SHP77 (cell line): Measurements from ENCODE around the gene SLC16A3.

Source experiments
- DNase-seq, 2 experiments: peaks; one replicate each; lab custom pipeline; 2025; lab: John Stamatoyannopoulos, UW

SLC16A3 gene

DNA sequence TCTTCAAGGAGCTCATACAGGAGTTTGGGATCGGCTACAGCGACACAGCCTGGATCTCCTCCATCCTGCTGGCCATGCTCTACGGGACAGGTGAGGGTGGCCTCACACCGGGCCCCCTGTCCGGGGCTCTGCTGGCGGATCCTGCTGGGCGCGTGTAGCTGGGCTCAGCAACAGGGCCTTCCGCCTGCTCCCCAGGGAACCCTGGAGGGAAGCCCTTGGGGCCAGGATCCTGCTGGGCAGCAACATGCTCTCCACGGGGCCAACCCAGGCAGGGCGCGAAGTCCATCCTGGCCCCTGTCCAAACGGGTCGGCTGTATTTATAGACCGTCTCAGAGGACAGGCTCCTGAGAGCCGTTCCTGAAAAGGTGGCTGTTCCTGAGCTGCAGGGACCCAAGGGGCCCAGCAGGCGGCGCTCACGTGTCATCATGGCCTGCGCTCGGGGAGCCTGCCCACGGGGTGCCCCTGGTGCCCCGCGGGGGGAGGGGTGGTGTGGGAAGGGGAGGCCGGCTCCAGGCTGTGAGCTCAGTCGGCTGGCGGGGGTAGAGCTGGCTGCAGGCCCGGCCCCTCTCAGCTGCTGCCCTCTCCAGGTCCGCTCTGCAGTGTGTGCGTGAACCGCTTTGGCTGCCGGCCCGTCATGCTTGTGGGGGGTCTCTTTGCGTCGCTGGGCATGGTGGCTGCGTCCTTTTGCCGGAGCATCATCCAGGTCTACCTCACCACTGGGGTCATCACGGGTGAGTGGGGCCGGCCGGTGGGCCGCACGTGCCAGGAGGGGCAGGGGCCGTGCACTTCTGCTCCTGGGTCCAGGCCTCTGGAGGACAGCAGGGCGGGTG, 7.5 kb downstream of the SLC16A3 start:
- DNase-seq: peak; percentile 70 to 80

- peak in 1 of 2 experiments; percentile 12 for DNase-seq
These were observed 8.4 kb downstream of the SLC16A3 start for GRCh38 chr17:82237083-82237745.

GRCh38 chr17:82237746-82238471, 9.1 kb downstream of the SLC16A3 start:
- no peak for DNase-seq

DNA sequence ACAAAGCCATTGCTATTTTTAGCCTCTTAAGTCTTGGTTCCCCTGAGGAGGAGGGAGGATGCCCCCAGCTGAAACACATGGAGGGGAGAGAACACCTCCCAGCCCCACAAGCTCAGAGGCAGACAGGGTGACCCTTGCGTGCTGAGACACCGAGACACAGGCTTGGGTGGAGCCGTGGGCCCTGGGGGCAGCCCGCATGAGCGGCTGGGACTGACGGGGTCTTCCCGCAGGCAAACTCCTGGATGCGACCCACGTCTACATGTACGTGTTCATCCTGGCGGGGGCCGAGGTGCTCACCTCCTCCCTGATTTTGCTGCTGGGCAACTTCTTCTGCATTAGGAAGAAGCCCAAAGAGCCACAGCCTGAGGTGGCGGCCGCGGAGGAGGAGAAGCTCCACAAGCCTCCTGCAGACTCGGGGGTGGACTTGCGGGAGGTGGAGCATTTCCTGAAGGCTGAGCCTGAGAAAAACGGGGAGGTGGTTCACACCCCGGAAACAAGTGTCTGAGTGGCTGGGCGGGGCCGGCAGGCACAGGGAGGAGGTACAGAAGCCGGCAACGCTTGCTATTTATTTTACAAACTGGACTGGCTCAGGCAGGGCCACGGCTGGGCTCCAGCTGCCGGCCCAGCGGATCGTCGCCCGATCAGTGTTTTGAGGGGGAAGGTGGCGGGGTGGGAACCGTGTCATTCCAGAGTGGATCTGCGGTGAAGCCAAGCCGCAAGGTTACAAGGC, 9.8 kb downstream of the SLC16A3 start:
- no peak for DNase-seq

DNA sequence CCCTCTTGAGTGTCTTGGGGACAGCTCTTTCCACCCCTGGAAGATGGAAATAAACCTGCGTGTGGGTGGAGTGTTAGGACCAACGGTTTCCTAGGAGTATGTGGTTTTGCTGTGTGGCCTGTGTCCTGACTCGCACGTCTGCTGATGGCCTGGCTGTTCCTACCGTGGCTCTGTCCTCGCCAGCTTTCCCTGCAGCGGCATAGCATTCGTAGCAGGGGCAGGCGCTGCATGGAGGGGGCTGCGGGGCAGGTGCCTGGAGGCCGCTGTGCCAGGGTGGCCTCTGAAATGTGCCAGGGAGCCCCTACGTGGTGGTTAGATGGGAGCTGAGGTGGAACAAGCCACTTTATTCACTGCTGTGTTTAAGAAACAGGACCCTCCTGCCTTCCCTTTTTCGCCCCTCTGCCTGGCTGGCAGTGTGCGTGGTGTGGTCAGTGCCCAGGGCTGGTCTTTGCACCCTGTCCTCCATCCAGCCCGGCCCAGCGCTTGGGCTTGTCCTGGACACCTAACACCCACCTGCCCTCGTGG, 10.6 kb downstream of the SLC16A3 start:
- no peak for DNase-seq

- no peak for DNase-seq
These were observed 11.2 kb downstream of the SLC16A3 start for GRCh38 chr17:82239926-82240505.

DNA sequence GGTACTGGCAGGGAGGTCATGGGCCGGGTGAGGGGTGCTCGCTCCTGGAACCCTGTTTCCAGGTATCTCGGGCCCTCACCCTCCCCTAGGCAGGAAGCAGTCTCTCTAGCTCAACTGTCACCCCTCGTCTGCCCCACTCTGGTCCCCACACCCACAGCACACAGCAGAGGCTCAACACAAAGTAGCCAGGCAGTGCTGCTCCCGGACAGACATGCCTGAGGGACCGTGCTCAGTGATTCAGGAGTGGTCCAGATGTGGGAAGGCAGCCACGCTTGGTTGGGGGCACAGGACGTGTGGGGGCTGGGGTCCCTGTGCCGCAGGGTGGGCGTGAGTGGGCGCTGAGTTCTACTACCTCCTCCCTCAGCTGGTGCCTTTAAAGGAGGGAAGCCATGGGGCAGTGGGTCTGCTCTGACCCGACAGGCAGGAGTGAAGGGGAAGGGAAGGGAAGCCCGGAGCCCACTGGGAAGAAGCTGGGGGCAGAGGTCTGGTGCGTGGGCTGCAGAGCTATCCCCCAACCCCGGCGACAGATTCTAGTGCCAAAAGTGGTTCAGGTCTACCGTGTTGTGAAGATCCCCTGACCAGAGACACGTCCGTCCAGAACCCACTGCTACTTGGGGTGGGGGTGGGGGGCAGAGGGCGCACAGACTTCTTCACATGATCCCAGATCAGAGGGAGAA, 11.8 kb downstream of the SLC16A3 start:
- no peak for DNase-seq

DNA sequence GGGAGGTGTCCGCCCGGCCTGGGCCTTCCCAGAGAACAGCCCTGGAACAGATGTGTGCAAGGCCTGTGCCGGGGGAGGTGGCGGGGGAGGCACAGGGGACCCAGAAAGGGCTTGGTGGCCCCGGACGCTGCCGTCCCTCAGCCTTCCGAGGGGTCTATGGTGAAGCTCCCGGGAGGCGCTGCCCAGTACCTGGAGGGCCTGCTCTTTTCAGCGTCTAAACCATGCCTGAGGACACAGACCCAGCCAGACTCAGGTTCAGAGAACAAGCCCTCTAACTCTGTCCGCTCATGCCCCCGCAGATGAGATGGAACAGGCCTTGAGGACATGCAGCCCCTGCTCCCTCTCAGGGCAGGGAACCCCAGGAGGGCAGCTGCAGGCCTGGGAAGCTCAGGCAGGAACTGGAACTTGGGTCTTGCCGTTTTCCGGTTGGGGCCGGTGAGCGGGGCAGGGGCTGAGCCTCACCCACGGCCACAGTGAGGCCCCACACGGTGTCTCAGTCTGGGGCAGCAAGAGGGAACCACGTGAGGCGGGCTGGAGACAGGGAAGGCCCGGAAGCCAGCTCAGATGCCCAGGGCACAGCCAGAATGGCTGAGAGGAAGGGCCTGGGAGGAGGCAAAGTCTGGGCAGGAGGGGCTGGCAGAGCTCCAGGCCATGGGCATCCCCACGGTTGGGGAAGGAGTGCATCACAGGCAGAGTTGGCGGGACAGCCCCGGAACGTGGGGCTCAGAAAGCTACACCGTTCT, 12.5 kb downstream of the SLC16A3 start:
- no peak for DNase-seq

- no peak for DNase-seq
These were observed 13.3 kb downstream of the SLC16A3 start for GRCh38 chr17:82241926-82242697.

DNA sequence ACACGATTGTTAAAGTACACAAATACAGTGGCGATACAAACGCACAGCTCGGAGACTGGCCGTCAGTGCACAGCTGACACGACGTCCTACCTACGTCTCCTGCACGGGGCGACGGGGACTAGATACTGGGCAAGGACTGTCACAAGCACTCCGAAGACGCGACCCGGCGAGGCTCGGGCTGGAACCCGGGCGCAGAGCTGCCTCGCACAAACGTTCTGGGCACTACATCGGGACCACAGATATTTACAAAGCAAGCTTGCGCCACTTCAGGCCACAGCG, 13.8 kb downstream of the SLC16A3 start:
- no peak for DNase-seq

- DNase-seq: no peak
These were observed 14.3 kb downstream of the SLC16A3 start for GRCh38 chr17:82242977-82243647.

- no peak for DNase-seq
These were observed 15.0 kb downstream of the SLC16A3 start for GRCh38 chr17:82243648-82244412.

- DNase-seq: peak in 1 of 2 experiments; percentile 15
These were observed 15.7 kb downstream of the SLC16A3 start for GRCh38 chr17:82244413-82245133.

GRCh38 chr17:82245134-82246039, 16.5 kb downstream of the SLC16A3 start:
- DNase-seq: no peak

GRCh38 chr17:82246040-82246364, 17.2 kb downstream of the SLC16A3 start:
- DNase-seq: no peak

DNA sequence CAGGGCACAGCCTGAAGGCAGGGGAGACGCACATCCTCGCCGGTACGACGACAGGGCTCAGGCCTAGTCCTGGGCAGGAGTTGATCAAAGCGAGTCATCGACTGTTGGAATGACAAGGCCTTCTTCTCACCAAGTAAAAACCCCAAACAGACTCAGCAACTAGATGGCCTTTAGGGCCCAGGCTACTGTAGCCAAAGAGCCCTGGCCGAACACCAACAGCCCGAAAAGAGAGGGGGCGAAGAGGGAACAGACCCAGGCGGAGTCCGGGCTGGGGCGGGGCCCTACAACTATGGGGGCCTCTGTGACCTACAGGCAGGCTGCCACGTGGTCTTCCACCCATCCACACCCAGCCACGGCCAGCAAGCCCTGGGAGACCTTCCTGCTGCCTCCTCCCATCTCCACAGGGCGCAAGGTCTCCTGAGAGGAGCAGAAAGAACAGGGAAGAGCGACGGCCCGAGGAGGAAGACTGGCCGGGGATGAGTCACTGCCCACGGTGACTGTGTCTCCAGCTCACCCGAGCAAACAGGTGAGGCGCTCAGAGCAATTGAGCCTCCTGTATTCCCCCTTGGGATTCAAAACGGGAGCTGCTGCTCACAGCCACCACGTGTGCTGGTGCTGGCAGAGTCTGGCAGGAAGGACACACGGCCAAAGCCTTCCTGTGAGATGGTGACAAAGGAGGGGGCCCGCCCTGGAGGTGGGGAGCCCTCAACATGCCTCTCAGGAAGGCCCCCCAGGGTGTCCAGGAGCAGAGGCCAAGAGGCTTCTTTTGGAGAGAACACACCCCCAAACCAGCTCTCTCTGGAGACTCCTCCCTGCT, 17.7 kb downstream of the SLC16A3 start:
- DNase-seq: no peak
